BJ (cell line): Measurements from ENCODE around the gene CIB1. TPM values are rescaled to one million over a fixed set of nuclear protein-coding genes. Genes with fewer than 3 reads are reported as not detected.

Experiments
- CTCF ChIA-PET: fragments of 350-600 bp; formaldehyde crosslinking; extraction: SDS; loops from one replicate; lab custom pipeline; 2021; ENCODE audit warnings: antibody characterized with exemption, inconsistent platforms; lab: Yijun Ruan, JAX
- POLR2A ChIA-PET: fragments of 300-600 bp; sonication (Branson Sonifier 250); formaldehyde crosslinking; extraction: SDS; loops from one replicate; lab custom pipeline; 2021; ENCODE audit warnings: antibody characterized with exemption; lab: Charles Lee
- DNase-seq: peaks from one replicate; pipeline ENCODE4 v3.0.0-alpha.2; 2011; ENCODE audit warnings: low read depth
- H3K27me3 ChIP-seq: 2 replicates; pipeline ENCODE4 v1.6.0; 2011; ENCODE audit warnings: low read length; ENCODE audit not compliant: control insufficient read depth, insufficient read depth
- H3K36me3 ChIP-seq: 2 replicates; pipeline ENCODE4 v1.5.1; 2011; ENCODE audit warnings: low read length; ENCODE audit not compliant: control insufficient read depth, insufficient read depth
- H3K4me3 ChIP-seq: 2 replicates; pipeline ENCODE4 v1.5.1; 2011; ENCODE audit warnings: low read depth, mild to moderate bottlenecking, control low read depth, low read length
- CTCF ChIP-seq: IDR thresholded peaks from 2 replicates; pipeline ENCODE4 v1.5.1; 2011; ENCODE audit warnings: low read depth, mild to moderate bottlenecking, control low read depth, inconsistent platforms, low read length, moderate library complexity; ENCODE audit not compliant: insufficient read depth
- polyA plus RNA-seq: library from polyadenylated mRNA; depleted of rRNA; stranded (reverse); fragments of >200 nt; gene quantifications from 2 replicates; pipeline ENCODE4 v1.2.3, GENCODE V29; 2011

The CIB1 gene
- polyA plus RNA-seq, 1 experiment: 102 TPM

GRCh38 chr15:90194655-90195054 is 39.1 kb downstream of the CIB1 start:
- Histone ChIP-seq H3K27me3 (no peaks in the 10 kb centered on the region), H3K36me3 (no peaks in the 10 kb centered on the region), H3K4me3 (no peak overlapping the region)
- no peak for DNase-seq
- ChIA-PET CTCF (interaction anchor here (0.7 kb wide), 1 partner anchor 26 kb away, joined by 4 read pairs; no protein-coding TSS in a partner anchor), POLR2A (no interaction called here)
- no peak for TF ChIP-seq CTCF

GRCh38 chr15:90192961-90193786 is 40.6 kb downstream of the CIB1 start:
- Histone ChIP-seq H3K4me3 (no peak overlapping the region), H3K27me3 (no peaks in the 10 kb centered on the region), H3K36me3 (no peaks in the 10 kb centered on the region)
- DNase-seq: no peak
- ChIA-PET POLR2A (no interaction called here), CTCF (interaction anchor here (1.0 kb wide), 1 partner anchor 58 kb away, joined by 3 read pairs; no protein-coding TSS in a partner anchor)
- no peak for TF ChIP-seq CTCF

GRCh38 chr15:90191794-90192509 is 41.8 kb downstream of the CIB1 start:
- TF ChIP-seq CTCF: no peak
- DNase-seq: no peak
- Histone ChIP-seq H3K27me3 (no peaks in the 10 kb centered on the region), H3K36me3 (no peaks in the 10 kb centered on the region), H3K4me3 (no peak overlapping the region)
- CTCF ChIA-PET: interaction anchor here (1.0 to 1.2 kb wide), 2 partner anchors 29 to 57 kb away, joined by 3 to 4 read pairs; no protein-coding TSS in a partner anchor
- POLR2A ChIA-PET: no interaction called here

- ChIA-PET CTCF (interaction anchor here (0.6 to 1.2 kb wide), 2 partner anchors 30 to 1058 kb away, joined by 3 to 4 read pairs; no protein-coding TSS in a partner anchor), POLR2A (no interaction called here)
- Histone ChIP-seq H3K36me3 (no peaks in the 10 kb centered on the region), H3K4me3 (no peak overlapping the region), H3K27me3 (no peaks in the 10 kb centered on the region)
- no peak for DNase-seq
- TF ChIP-seq CTCF: no peak
Measured at GRCh38 chr15:90191344-90191687, 42.4 kb downstream of the CIB1 start.

- no peak for TF ChIP-seq CTCF
- CTCF ChIA-PET: interaction anchor here (0.6 to 1.8 kb wide), 4 partner anchors 10 to 1057 kb away, joined by 3 to 6 read pairs (median 4); partner anchors contain the start of gene SEMA4B
- DNase-seq: no peak
- Histone ChIP-seq H3K4me3 (no peak overlapping the region), H3K36me3 (no peaks in the 10 kb centered on the region), H3K27me3 (no peaks in the 10 kb centered on the region)
- POLR2A ChIA-PET: no interaction called here
Measured at GRCh38 chr15:90190606-90191343, 43.0 kb downstream of the CIB1 start.
